Heart left ventricle (tissue), 13 donors: ENCODE data around the gene NUP50.

ENCODE experiments used
- CTCF ChIP-seq, 12 donors: fragments of 200-600 bp; sonication (generic) in 4 of 12; IDR thresholded peaks; one replicate each; pipeline versions ENCODE4 v1.5.0 to v1.8.0; 2018 to 2022; ENCODE audit warnings: antibody characterized with exemption in 12 of 12, mild to moderate bottlenecking in 5 of 12
- POLR2A ChIP-seq, 2 donors: fragments of 450-650 bp; IDR thresholded peaks; one replicate each; pipeline ENCODE4 v1.6.1; 2017; ENCODE audit warnings: antibody characterized with exemption in 2 of 2, mild to moderate bottlenecking in 2 of 2, moderate library complexity in 2 of 2
- donor health status: ischemic (EF 13 %, LVEDD 7.1; RV severe dilation, severe dysfunction).
- donor health status: DM: no; HTN: yes; CAD: no.
- donor health status: DM: no; HTN: no; CAD: no.
- donor health status: ischemic (EF 25% LVEDD 6.9; RV normal size, moderate dysfunction).
- donor health status: ischemic (EF 25% LVEDD 5.7; RV mildly dilated, moderate dysfunction).
- donor health status: ischemic (EF 35%, LVEDD 5.7; RV mildly dilated, moderate dysfunction).
- donor health status: nonischemic (EF 11% LVEDD 7.7; RV severe dilation, severe dysfunction).
- donor health status: DM: yes; HTN: yes; CAD: no.
- donor health status: PGD.
- donor health status: ischemic (EF 29% LVEDD 5.4; RV normal size, mild dysfunction).
- donor health status: nonischemic (EF 23%, LVEDD 6.1; RV moderate dilation, normal function).

DNA sequence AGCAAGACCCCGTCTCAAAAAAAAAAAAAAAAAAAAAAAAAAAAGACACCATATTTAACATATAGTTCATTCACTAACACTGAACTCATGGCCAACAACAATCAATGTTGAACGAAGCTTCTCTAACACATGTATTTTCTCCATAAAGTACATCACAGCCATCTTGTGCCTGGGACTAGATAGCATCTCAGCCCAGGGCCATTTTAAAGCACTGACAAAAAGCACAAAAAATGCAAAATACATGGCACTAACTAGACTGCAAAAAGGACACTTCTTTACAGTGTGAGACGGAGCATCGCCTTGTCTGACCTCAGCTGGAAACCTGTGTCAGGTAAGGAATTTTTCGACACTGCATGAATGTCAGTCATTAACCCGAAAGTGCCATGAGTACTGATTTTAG lies 53.6 kb downstream of the NUP50 start:
- TF ChIP-seq CTCF (IDR thresholded peaks at IDR 0.05) (no peak), POLR2A (IDR thresholded peaks at IDR 0.05) (no peak)
